GM19372 (cell line): ENCODE data around the gene ESRRG.

Experiments
- ATAC-seq: cut with Tn5 transposase; IDR thresholded peaks from one replicate; pipeline ENCODE4 v1.9.1; 2021; ENCODE audit warnings: mild to moderate bottlenecking, low read depth, moderate library complexity; ENCODE audit not compliant: unreplicated experiment

Gene ESRRG

DNA sequence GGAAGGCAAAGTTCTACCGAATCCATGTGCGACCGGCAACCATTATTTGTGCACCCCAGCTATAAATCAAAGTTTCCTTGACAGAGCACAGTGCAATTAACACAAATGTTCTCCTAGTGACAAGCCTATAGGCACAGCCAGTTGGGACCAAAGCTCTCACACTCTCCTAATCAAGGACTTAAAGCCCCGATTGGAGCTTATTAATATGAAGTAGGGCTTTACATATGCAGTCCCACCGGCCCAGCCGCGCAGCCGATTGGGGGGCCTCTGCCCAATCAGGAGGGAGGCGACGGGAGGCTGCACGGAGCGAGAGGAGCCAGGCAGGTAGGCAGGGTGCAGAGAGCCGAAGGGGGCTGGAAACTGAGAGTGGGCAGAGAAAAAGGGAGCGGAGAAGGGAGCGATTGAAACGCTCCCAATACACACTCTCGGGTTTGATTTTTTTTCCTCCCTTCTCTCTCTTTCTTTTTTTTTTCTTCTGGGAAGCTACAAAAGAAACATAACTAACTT, at the start of gene ESRRG:
ESRRG (minus strand) TSS at position 156 of the 507 bp plus-strand sequence; CDS start at position 26, 130 bp downstream.
- peak; percentile 52 for ATAC-seq

DNA sequence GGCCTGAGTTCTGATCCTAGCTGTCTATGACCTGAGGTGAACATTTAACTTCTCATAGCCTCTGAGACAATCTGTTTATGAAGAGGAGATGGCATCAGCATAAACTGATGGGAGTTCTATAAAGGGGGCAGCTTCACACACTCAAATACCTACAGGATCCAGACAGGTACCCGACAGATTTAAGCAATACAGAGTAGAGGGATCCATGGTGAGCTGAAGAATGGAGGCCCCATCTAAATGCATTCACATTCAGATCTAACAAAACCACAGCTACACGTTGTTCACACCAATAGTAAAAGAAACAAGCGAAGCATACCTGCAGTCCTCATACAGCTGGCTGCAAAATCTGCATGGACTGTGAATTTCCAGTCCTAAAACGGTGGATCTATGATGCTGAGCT, 48.7 kb upstream of the ESRRG start:
- no peak for ATAC-seq

DNA sequence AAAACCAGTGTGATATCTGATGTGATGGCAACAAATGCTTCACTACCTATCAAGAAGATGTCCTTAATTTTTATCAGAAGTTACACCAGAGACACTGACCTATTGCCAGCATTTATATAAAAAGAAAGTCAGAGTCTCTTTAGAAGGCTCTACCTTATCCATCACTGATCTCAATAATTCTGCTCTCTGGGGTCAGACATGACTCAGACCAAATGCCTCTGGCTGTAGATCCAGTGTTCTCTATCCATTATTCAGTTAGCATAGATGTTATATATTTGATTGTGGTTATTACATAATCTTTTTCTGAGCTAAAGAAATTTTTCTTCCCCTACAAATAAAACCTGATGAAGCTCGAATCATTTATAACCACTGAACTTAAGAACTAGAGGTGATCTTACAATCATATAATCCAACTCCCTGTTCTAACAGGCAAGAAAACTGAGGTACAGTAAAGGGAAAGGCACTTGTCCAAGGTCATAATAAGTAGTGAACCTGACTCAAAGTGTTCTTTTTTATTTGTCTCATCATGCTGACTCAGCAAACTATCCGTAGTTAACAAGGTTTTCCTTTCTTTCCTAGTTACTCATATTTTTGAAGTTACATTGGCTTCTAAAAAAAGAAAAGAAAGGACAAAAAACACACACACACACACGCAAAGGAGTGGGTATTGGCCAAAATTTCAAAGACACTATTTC, 43.6 kb upstream of the ESRRG start:
- ATAC-seq, result no peak

DNA sequence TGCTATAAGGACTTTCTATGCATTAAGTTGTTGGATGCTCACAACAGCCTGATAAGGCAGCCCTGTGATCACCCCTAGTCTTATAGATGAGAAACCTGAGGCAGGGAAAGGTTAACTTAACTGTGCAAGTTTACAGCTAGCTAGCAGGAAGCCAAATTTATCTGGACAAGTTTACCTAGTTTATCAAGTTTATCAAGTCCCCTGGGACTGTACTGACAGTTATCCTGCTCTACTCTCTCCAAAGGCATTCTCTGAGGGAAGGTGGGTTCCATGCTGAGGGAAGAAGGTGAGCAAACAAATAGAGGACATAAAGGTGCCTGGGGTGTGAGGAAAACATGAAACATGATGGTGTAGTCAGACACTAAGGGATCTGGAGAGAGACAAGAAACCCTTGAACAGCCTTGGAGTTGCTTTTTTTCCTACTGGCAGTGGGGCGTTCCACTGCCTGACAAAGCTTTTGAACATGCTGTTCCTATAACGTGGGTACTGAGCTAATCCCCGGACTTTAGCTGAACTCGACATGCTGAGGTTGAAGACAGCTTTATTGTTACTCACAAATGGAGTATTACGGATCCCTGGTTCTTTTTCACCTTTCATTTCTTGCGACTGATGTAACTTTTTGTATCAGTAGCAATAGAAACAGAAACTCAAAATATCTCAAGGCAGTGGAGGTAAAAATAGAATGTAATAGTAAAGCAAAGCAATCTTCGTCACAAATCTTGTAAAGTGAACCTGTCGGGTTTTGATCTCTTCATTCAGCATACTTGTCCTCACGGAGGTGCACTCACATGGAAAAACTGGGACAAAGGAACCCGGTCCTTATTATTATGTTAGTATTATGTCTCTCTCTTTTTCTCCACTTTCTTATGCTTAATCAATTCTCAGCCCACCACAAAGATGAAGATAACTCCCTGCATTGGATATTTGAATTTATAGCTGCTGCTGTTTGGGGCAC, 42.4 kb upstream of the ESRRG start:
- no peak for ATAC-seq

DNA sequence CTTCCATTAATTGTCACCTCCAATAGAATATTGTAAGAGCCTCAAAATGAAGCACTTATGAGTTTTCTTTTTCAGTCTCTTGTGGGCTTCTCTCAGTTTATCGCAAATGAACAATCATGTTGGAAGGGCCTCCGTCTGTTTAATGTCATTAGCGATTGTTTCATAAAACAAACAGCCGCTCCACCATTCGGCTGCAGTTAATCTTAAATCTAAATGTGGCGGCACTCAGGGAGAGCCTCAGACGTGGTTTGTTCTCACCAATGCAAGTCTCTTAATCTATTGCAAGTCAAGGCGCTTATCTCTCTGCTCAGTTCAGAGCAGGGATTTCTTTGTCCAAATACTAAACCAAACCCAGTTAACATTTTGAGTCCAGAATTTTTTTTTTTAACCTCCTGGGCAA, 34.9 kb upstream of the ESRRG start:
- ATAC-seq, result no peak

DNA sequence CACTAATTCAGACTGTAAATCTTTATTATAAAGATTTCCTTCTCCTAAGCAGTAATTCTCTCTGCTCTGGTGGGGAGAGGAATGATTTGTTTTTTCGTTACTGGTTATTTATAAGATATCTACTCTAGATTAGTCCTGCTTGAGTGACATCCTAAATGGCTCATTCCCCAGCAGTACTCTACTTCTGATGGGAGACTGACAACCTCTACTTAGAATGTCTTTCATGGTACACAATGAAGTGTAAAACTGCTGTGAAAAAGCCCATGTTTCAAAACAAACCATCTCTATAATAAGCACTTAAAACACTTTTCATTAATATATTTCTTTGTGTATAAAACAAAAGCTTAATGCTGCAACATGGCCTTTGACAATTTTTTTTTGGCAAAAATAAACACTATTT, 33.9 kb upstream of the ESRRG start:
- ATAC-seq, result no peak

DNA sequence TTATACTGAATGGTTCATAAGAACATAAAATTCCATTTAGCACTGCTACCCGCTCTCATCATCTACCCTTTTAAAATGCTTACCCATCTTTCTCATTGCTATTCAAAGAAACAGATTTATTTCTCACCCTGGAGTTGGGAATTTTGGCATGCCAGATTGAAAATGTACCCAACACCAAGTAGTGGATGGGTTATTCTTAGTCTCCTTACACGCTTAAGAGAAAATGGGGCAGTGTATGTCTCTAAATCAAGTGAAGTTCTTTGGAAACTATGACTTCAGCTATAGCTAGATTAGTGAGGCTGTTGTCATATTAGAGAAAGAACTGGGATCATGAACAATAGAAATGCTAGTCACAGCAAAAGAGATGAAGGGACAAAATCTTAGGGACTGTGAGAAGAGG, 27.7 kb upstream of the ESRRG start:
- no peak for ATAC-seq

DNA sequence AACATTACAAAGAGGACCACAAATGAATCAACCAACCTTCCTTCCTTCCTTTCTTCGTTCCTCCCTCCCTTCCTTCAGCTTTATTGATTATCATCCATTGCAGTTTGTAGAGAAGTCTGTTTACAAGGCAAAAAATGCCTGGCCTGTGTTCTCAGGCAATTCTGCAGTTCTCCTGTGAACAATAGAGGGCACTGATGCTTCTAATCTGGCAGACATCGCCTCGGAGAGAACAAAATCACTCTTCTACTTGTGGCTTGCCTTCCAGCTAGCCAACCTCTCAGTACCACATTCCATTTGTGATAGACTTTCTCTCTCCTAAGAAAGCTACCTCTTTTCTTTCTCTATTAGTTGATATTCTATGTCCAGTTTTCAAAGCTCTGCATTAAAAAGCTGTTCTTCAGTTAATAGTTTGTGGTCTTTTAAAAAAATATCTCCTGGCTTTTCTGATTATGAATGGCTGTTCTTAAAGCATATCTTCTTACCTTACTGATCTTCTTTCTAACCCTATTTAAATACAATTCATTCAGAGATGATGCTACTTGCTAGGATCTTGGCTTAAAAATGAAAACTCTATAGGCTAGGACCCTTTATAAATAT, 26.9 kb upstream of the ESRRG start:
- ATAC-seq, result peak; percentile 75

DNA sequence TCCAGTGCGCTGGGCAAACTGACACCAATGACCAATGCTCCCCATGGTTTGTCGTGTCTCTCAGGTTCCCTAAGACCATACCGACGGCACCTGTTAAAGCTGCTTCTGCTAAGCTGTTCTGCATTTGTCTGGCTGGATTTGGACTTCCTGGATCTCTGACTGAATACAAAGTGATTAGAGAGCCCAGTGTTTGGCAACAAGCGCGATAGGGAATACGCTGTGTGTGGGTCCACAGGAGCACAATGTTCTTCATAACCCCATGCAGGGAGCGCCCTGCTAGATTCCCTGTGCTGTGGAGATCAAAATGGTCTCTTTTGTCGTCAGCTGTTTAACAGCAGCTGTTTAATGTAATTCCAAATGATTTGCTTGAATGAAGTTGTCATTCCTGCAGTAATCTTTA, 26.0 kb upstream of the ESRRG start:
- ATAC-seq, result no peak

DNA sequence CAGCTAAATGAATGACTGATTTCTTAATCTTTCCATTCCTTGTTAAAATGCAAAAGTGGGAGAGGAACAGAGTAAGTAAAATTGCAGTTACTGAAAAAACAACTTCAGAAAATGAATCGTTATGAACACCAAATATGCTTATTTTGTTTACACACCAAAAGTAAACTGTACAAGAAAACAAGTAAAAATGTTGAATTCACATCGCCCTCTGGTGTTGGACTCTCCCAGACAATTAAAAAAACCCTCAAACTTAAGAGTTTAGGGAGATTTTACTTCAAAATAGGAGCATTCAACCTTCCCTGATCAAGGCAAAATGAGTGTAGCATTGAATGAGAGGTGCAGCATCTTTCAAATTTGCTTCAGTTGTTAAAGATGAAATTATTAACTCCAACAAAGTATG, 19.4 kb upstream of the ESRRG start:
- ATAC-seq, result no peak

DNA sequence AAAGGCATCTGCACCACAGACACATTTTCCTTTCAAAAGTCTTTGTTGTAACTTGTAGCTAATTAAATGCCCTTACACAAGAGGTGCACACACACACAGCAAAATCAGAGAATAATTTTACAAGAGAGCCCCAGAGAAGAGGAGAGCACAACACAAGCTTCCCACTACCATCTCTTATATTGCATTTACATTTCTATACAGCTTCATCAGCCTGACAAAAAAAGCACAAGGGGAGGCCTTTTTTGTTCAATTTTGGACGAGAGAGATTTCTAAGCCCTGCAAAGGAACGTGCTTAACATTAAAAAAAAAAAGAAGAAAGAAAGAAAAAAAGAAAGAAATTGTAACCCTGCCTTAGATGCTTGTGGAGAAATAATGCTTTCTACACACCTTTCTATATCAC, 17.1 kb upstream of the ESRRG start:
- no peak for ATAC-seq

DNA sequence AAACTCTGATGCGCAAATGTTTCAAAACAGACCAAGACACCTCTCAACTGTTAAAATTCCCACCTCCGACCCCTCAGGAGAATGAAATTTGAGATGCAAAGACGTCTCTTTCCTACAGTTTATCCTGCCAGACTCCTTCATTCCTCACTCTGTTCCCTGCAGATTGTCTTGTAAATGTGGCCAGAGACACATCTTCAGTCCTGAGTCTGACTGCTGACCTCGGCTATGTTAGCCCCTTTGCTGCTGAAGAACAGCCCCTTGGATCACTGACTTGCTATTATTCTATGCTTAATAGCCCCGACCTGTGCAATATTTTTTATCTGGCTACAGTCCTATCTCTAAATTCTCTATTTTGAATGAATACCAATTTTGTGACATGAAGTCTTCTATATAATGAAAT, 16.6 kb upstream of the ESRRG start:
- no peak for ATAC-seq

DNA sequence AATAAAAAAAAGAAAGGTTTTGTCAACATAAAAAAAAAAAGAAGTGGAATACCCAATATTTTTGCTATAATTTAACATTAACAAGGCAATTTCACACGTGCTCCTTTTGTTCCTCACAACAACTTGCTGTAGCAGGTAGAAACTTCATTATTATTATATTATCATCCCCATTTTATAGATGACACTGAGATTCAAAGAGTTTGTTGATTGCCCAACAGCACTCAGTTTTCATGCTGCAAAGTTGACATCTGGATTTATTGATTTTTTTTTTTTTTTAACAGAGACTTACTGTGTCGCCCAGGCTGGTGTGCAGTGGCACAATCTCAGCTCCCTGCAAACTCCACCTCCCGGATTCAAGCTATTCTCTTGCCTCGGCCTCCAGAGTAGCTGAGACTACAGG, 8.9 kb upstream of the ESRRG start:
- ATAC-seq, result no peak

DNA sequence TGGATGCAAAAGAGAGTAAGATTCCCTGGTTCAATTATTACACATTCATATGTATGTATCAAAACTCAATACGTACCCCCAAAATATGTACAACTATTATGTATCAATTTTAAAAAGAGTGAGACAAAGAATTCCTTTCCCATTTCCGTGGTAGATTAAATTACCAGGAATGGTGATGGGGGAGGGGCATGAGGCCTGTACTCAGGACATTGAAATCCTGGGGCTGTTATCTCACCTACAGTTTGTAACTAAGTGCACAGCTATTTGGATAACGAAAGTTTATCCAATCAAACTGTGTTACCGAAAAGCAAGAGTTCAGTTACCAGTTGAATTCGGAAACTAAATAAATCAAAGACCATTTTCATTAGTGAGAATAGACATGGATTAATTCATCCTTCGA, 8.3 kb upstream of the ESRRG start:
- no peak for ATAC-seq

DNA sequence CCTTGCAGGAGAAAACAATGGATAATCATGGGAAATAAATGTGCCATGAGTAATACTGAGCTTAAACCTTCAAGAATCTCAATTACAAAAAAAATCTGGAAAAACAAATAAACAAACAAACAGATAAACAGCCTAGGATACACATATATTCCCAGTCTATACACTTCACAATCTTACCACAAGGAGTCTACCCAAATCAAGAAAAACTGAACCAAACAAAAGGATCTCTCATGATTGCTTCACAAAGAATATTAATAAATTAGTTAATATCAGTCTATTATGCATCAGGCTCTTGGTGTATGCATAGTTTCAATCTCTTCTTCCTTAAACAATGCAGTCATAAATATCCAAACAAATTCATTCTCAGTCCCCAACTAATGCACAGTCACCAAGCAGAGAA, 3.2 kb upstream of the ESRRG start:
- ATAC-seq, result no peak

DNA sequence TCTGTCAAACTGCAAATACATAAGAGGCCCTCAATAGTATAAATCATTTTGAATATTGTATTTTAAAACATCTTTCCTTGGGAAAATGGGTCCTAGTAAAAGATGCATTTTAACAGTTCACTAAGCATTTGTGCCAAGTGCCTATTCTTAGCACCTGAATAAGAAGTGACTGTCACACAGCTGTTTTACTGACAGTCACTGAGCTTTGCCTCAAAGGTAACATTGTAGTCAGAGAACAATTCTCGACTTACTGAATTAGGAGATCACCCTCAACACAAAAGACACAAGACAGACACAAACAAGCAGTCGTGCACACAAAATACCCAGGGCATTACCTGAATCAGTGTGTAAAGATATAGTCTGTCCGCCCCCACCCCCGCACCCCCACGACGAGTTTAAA, 408 bp downstream of the ESRRG start:
- no peak for ATAC-seq

DNA sequence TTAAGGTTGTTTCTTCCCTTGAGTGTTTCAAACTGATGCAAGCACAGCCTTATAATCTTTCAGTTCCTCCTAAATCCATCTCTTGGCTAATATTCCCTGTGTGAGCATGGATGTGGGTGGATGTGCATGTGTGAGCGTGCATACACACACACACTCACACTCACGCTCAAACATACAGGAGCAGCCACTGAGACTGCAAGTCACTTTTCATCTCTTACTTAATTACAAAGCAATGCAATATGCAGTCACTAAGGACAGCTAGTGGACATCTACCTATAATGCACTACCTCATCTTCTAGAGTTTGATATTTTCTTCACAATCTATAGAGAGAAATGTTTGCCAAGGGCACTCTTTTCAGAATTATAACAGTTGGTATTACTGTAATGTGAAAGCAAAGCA, 1.4 kb downstream of the ESRRG start:
- ATAC-seq, result no peak

DNA sequence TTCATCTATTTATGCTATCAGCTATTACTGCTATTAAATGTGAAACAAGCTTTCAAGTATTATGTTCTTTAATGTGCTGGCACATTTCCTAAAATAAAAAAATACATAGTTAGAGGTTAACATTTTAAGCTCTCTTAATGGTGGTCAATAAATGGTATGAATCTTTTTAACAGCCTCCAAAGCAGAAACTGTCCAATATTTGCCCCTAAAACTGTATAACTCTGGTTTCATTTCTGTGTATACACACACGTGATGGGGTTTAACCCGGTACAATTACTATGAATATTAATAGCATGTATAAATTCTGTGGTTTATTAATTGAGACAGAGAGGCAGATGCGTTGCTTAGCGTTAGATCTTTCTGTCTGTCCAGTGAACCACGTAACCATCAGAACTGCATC, 2.2 kb downstream of the ESRRG start:
- ATAC-seq, result no peak

DNA sequence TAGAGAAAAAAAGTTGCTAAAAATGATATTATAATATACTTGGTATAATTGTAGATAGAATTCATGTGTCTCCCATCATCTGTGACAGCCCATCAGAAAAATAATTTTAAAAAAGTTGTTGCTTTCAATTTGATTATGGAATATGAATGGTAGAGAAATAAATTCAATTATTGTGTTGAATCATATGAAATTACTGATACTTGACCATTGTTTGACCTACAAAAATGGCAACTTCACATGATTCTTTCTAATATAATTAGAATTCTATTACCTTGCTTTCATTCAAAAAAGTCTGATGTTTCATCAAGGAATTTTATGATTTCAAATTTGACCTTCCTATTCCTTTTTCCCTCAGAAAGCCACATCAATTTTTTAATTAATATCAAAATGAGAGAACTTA, 11.5 kb downstream of the ESRRG start:
- ATAC-seq, result no peak

DNA sequence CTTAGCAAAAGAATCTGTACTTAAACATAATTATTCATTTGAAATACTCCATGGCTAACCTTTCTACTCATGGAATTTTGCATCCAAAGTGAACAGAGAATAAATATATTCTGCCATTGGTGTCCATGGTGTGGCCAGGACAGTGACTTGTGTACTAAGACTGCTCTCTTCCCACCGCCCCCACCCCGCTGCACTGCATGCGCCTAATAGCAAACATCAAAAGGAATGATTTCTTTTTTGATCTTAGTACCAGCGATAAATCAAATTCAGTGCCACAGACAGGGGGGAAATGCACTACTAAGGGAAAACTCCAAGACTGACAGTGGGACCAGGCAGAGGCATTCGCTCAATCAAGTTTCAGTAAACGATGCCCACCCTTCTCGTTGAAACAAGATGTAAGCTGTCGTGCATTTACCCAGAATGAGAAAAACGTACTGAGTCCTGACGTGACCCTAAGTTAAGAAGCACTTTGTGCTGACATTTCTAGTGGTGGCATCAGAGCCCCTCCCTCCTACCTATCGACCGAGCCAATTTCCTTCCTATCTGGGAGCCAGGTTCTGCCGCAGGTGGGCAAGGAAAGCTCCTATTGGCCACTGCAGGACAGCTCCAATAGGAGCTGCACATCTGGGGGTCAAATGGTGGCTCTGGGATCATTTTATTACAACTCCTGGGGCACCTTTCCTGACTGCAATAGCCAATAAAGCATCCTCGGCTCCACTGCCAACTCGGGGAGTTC, 12.5 kb downstream of the ESRRG start:
- ATAC-seq, result no peak

DNA sequence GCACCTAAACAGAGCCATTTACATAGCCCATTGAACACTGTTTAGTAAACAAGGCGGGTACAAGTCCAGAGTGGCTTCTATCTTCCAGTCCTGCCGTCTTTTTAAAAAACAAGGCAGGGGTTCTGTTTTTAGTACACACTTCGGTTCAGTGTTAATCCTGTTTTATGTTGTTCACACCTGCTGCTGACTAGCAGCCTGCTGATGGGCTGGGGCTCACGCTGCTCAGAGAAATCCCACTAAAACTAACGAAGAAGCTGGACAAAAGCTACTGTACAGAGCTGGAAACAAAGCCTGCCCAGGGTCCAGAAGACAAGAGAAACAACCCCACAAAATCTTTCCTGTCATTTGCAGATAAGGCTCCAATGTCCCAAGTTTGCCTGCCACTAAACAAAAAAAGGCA, 13.2 kb downstream of the ESRRG start:
- no peak for ATAC-seq
